Stimulated activated CD4-positive, alpha-beta T cell treated with anti-CD3 and anti-CD28 coated beads, TNF-alpha, amount 100 ng/mL, for 4 hours (primary cell): ENCODE results near the gene LYG1.

Experiments used
- DNase-seq, 3 experiments: peaks; one replicate each; pipeline ENCODE4 v3.0.0-alpha.2; 2020; ENCODE audit warnings: low read depth in 3 of 3

Gene LYG1

DNA sequence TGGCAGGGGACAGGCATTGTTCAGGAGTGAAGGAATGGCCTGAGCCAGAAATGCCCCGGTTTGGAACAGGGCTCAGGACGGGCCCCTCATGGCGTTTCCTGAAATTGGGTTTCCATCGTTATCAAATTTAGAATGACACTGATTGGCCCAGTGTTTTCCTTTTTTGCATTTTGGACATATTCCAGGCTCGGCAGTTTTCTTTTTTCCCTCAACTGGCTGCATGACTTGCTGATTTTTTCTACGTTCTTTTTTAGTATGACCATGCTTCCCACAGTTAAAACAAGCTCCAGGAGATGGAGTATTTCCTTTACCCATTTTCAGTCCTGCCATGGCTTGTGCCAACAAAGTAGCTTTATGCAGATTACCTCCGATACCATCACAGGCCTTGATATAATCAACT lies 25.1 kb downstream of the LYG1 start:
- no peak for DNase-seq

DNA sequence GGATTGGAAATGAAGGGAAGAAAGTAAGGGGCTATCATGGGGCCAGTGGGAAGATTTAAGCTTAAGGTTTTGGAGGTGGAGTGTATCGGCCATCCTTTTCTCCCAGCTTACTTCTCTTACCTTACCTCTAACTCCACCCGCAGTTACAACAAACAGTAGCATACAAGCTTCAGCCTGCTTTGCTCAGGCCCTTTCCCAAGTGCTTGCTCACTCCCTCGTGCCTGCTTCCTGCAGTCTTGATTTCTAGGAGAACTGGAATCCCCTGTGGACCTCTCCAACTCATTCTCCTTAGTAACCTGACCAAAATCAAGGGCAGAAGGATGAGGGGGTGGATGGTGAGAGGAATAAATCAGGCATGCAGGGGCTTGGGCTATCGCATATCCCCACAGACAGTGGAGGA lies 39.8 kb downstream of the LYG1 start:
- no peak for DNase-seq

DNA sequence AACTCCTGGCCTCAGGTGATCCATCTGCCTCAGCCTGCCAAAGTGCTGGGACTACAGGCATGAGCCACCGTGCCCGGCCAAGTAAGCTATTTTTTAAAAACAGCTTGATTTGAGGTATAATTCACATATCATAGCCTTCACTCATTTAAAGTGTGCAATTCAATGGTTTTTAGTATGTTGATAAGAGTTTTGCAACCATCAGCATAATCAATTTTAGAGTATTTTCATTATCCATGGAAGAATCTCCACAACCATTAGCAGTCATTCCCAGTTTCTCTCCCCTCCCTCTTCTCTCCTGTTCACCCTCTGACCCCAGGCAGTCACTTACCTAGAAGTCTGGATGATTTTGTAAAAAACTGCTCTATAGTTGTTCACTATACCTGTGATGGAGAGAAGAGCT lies 40.8 kb downstream of the LYG1 start:
- DNase-seq, result no peak

DNA sequence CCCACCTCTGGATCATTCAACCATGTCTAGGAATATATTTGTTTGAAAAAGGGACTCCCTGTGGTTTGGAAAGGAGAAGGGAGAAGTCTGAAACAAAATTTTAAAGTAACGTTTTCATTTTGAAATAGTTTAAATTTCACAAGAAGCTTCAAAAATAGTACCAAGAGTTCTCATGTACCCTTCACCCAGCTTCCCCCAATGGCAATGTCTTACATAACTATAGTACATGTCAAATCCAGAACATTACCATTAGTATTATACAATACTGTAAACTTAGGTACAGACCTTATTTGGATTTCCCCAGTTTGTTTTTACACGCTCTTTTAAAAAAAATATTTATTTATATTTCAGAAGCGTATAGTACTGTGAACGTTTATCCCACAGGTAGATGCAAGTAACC lies 41.5 kb downstream of the LYG1 start:
- no peak for DNase-seq

DNA sequence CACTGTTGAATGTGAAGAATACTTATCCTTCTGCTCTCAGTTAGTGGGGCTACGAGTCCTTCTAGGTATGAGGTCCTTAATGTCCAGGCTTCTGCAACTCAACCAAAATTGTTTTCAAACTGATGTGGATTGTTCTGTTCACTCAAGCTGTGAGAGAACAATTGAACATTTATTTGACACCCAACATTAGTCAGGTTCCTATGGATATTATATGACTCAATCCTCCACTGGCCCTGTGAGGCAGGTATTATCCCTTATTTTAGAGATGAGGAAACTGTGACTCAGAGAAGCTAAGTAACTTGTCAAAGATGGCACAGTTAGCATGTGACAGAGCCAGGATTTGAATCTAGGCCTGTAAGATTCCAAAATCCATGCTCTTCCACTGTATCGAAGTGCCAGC lies 44.3 kb downstream of the LYG1 start:
- no peak for DNase-seq

GRCh38 chr2:99255491-99256318 lies 45.3 kb downstream of the LYG1 start, which contains the start of gene LYG2:
TSS of gene LYG2 (minus strand) at chr2:99255666. CDS start at chr2:99254260, 1,406 bp downstream.
- no peak for DNase-seq

DNA sequence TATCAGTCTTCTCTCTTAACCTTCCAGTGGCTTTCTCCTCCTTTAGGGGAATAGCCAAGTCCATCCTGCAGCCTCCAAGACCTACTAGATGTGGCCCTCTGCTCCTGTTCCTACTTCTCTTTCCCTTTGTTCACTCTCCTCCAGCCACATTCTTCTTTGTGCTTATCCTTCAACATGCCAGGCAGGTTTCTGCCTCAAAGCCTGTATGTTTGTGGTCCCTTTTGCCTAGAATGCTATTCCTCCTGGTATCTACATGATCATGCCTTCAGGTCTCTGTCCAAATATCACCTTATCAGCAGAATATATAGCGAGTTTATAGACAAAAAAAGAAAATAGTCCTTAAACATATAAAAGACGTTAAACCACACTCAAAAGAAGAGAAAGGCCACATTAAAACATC lies 51.0 kb downstream of the LYG1 start:
- DNase-seq, result no peak

- DNase-seq, result no peak
Measured at GRCh38 chr2:99242151-99242550, 58.8 kb downstream of the LYG1 start.

DNA sequence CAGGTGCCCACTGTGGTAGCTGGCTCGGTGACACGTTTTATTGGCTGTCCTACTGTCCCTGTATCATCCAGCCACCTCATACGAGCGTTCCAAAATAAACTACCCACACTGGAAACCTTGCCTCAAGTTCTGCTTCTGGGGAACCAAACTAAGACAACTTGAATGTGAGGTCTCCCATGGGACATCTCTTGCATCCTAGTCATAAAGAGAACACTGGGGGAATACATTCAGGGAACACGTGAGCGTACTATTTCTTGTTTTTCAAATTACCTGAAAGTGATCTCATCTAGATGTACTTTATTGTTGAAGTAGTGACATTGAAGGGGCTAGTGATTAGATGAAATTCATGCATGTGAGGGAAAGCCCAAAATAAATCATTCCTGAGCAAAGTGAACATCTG lies 60.6 kb downstream of the LYG1 start:
- no peak for DNase-seq

DNA sequence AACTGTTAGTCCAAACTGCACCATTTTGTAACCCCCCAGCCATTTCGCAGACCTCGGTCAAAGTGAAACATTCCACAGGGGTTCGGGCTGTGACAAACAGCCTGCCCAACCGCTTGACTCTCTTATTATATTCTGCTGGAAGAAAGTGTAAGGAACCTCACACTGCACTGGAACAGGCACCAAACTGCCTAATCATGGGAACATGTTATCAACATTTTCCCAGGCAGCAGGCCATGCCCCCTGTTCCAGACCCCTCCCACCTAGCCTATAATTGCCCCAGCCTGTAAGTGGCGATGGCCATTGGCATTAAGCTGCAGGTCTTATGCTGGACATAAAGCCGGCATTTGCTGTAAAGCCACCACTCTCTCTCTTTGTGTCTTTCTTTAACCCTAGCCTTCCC lies 62.4 kb downstream of the LYG1 start:
- no peak for DNase-seq
